HepG2 (cell line): ENCODE results near the gene LRRC4C. TPM values are rescaled to one million over a fixed set of nuclear protein-coding genes. Genes with fewer than 3 reads are reported as not detected.
A peak's percentile ranks its signal among the peaks of the same experiment; 100 is the strongest.

ENCODE experiments used
- ATAC-seq: fragments of 200-7000 bp; cut with Tn5 transposase; 3 replicates; pipeline ENCODE4 v1.9.1; 2020; ENCODE audit warnings: mild to moderate bottlenecking, moderate library complexity
- BruUV-seq: library from RNA; stranded (reverse); fragments of 400-500 nt; replicated peaks from 2 replicates; lab custom pipeline; 2021; lab: Mats Ljungman, UMichigan
- CTCF ChIA-PET: fragments of 300-600 bp; formaldehyde crosslinking; extraction: SDS; loops from one replicate; lab custom pipeline; 2021; ENCODE audit warnings: low total read pairs, inconsistent platforms, low intra/inter-chr PET ratio; lab: Yijun Ruan, JAX
- POLR2A ChIA-PET: fragments of 350-600 bp; sonication (Branson Sonifier 250); formaldehyde crosslinking; loops from one replicate; lab custom pipeline; 2020; ENCODE audit warnings: antibody characterized with exemption, inconsistent platforms; lab: Yijun Ruan, JAX
- DNase-seq: peaks from one replicate; pipeline ENCODE4 v3.0.0-alpha.2; 2015; ENCODE audit warnings: low spot score
- FAIRE-seq: peaks from 3 replicates; lab custom pipeline; 2011; peaks lifted over from hg19 to GRCh38; lab: Jason Lieb, UNC
- H2AFZ ChIP-seq: one replicate; pipeline ENCODE4 v1.6.1; 2011; ENCODE audit warnings: low read length, inconsistent platforms
- H3K27ac ChIP-seq: fragments of 300-600 bp; 3 replicates; pipeline ENCODE4 v1.8.0; 2011; ENCODE audit warnings: mixed run types, mild to moderate bottlenecking, mixed read lengths, low read length, inconsistent platforms; ENCODE audit not compliant: insufficient read depth; ENCODE audit errors: extremely low read length
- H3K27me3 ChIP-seq, 2 experiments: fragments of 200-600 bp in 1 of 2; 2 replicates in 1 of 2; 3 replicates in 1 of 2; pipeline versions ENCODE4 v1.6.0 to v1.8.0; 2011; ENCODE audit warnings: low read length in 2 of 2, mild to moderate bottlenecking in 2 of 2, moderate library complexity in 2 of 2, inconsistent platforms in 1 of 2; ENCODE audit not compliant: insufficient read depth in 2 of 2, control insufficient read depth in 1 of 2
- H3K36me3 ChIP-seq, 2 experiments: fragments of 200-600 bp in 1 of 2; replicated peaks in 1 of 2; 2 replicates in 1 of 2; 3 replicates in 1 of 2; pipeline versions ENCODE4 v1.5.1 to v1.8.0; 2011; ENCODE audit warnings: low read length in 2 of 2, inconsistent platforms in 1 of 2; ENCODE audit not compliant: insufficient read depth in 2 of 2, control insufficient read depth in 1 of 2
- H3K4me1 ChIP-seq: 2 replicates; pipeline ENCODE4 v1.5.1; 2012; ENCODE audit warnings: low read length, inconsistent platforms; ENCODE audit not compliant: insufficient read depth
- H3K4me2 ChIP-seq: 2 replicates; pipeline ENCODE4 v1.6.0; 2011; ENCODE audit warnings: low read depth, low read length, inconsistent platforms
- H3K4me3 ChIP-seq, 3 experiments: fragments of 200-600 bp in 1 of 3; sonication (generic), shearing (Covaris generic) in 1 of 3; replicated peaks in 1 of 3; 2 replicates each; pipeline ENCODE4 v1.5.1; 2011 to 2016; ENCODE audit warnings: low read length in 3 of 3, inconsistent platforms in 2 of 3, low read depth in 2 of 3, mild to moderate bottlenecking in 2 of 3, control low read depth in 1 of 3, mixed read lengths in 1 of 3; ENCODE audit not compliant: insufficient read depth in 1 of 3
- H3K79me2 ChIP-seq: one replicate; pipeline ENCODE4 v1.6.1; 2011; ENCODE audit warnings: low read length, inconsistent platforms; ENCODE audit not compliant: insufficient read depth
- H3K9ac ChIP-seq: 2 replicates; pipeline ENCODE4 v1.6.0; 2011; ENCODE audit warnings: mild to moderate bottlenecking, low read depth, low read length, inconsistent platforms; ENCODE audit not compliant: insufficient read depth
- H3K9me3 ChIP-seq: 2 replicates; pipeline ENCODE4 v1.5.1; 2012; ENCODE audit warnings: mild to moderate bottlenecking, low read length
- H4K20me1 ChIP-seq: 2 replicates; pipeline ENCODE4 v1.6.0; 2011; ENCODE audit warnings: inconsistent platforms, mild to moderate bottlenecking, low read length, moderate library complexity; ENCODE audit not compliant: insufficient read depth
- CSRNP2 ChIP-seq: sonication (generic); formaldehyde crosslinking; conservative IDR thresholded peaks from 2 replicates; pipeline ENCODE4 v1.8.0; 2022; ENCODE audit warnings: low read depth, missing genetic modification reagents
- E2F5 ChIP-seq: sonication (generic); formaldehyde crosslinking; conservative IDR thresholded peaks from 2 replicates; pipeline ENCODE4 v1.4.0; 2020; ENCODE audit warnings: missing genetic modification reagents
- FOXJ3 ChIP-seq: sonication (generic); formaldehyde crosslinking; IDR thresholded peaks from 2 replicates; pipeline ENCODE4 v1.4.0; 2020; ENCODE audit warnings: missing genetic modification reagents, mild to moderate bottlenecking, borderline replicate concordance
- IKZF5 ChIP-seq: IDR thresholded peaks from 2 replicates; pipeline ENCODE4 v1.6.1; 2018; ENCODE audit warnings: missing genetic modification reagents, mild to moderate bottlenecking, missing compliant biosample characterization
- MAFF ChIP-seq: IDR thresholded peaks from 2 replicates; pipeline ENCODE4 v1.6.1; 2011; ENCODE audit warnings: low read depth, low read length, improper control_type of control experiment
- MAFK ChIP-seq, 2 experiments: IDR thresholded peaks in 1 of 2; conservative IDR thresholded peaks in 1 of 2; 2 replicates each; pipeline ENCODE4 v1.6.1; 2011; ENCODE audit warnings: improper control_type of control experiment in 2 of 2, low read length in 2 of 2
- SCMH1 ChIP-seq: sonication (generic); formaldehyde crosslinking; IDR thresholded peaks from 2 replicates; pipeline ENCODE4 v1.9.0; 2021; ENCODE audit warnings: missing genetic modification reagents, mild to moderate bottlenecking, borderline replicate concordance
- WGBS: methylation state at CpG from one replicate; pipeline ENCODE4 v1.1.6; 2017; ENCODE audit warnings: low lambda C conversion rate; 5-methylcytosine and 5-hydroxymethylcytosine counted together
- in situ Hi-C: cut with HindIII; loops from 2 replicates; pipeline ENCODE4 v1.10.0; 2017; ENCODE audit warnings: low pct_unique_long_range_greater_than_20kb; ENCODE audit not compliant: extremely low pct_ligation_motif_present
- intact Hi-C: fragments of 100-400 bp; cut with micrococcal nuclease; formaldehyde crosslinking; loops from one replicate; pipeline ENCODE4 v1.10.0; 2022; ENCODE audit not compliant: unreplicated experiment
- polyA plus RNA-seq, 8 experiments: library from polyadenylated mRNA; depleted of rRNA in 3 of 8; stranded (reverse) in 7 of 8; unstranded in 1 of 8; fragments of >200 nt; fragmentation: Illumina TruSeq in 4 of 8; extraction: Trizol in 4 of 8; gene quantifications; 2 replicates each; pipeline versions ENCODE4 v1.2.1 to v1.2.3, GENCODE V29; 2011 to 2016; ENCODE audit warnings: low read depth in 4 of 8, missing spikeins in 1 of 8, mixed read lengths in 1 of 8; ENCODE audit not compliant: insufficient read depth in 1 of 8
- total RNA-seq, 5 experiments: library from RNA; depleted of rRNA; stranded (reverse); fragments of >200 nt; fragmentation: Illumina TruSeq; extraction: Trizol; gene quantifications; 2 replicates each; pipeline ENCODE4 v1.2.3, GENCODE V29; 2016; ENCODE audit warnings: low read depth in 1 of 5

LRRC4C gene
- total and polyA plus RNA-seq, 2 of the 13 experiments (the other 11 are each of a cell fraction or from before 2014, with no cell fraction given), result not detected

- TF ChIP-seq IKZF5 (CRISPR knock-in tag) (no peak), FOXJ3 (no peak), E2F5 (CRISPR knock-in tag) (no peak), SCMH1 (CRISPR knock-in tag) (no peak)
- TF ChIP-seq, all 625 proteins: peak for 0
Observed at GRCh38 chr11:40754297-40754696, 705.2 kb downstream of the LRRC4C start (continued).

GRCh38 chr11:40746282-40746681 is 713.2 kb downstream of the LRRC4C start:
- Histone ChIP-seq H3K9me3 (peaks cover 81% of the 10 kb centered on the region), H4K20me1 (no peaks in the 10 kb centered on the region), H3K4me2 (no peak overlapping the region), H2AFZ (no peak overlapping the region), H3K79me2 (no peaks in the 10 kb centered on the region), H3K27ac (no peak overlapping the region), H3K4me1 (no peaks in the 10 kb centered on the region), H3K27me3 (no peaks in the 10 kb centered on the region), H3K9ac (no peak overlapping the region), H3K36me3 (no peaks in the 10 kb centered on the region), H3K4me3 (no peak overlapping the region)
- ATAC-seq (no peak), FAIRE-seq (no peak), DNase-seq (no peak)
- ChIA-PET POLR2A (no interaction called here), CTCF (no interaction called here)
- WGBS, result 0% methylated on average over 3 of the region's 4 CpGs
- intact Hi-C loops (no loop called here), in situ Hi-C loops (no loop called here)
- TF ChIP-seq CSRNP2 (CRISPR knock-in tag) (no peak), MAFK (conservative IDR thresholded peaks at IDR 0.05 in 1 of 2, IDR thresholded peaks at IDR 0.05 in 1 of 2; ENCODE audit: low read length in 2 of 2) (peak; percentile 62 to 82), MAFF (peak; percentile 67; the same call in 1 of the 2 replicates)
- no TSS peak for BruUV-seq
